GM21381 (cell line): ENCODE results near the gene DAPK1.

Source experiments
- ATAC-seq: cut with Tn5 transposase; IDR thresholded peaks from one replicate; pipeline ENCODE4 v1.9.1; 2021; ENCODE audit warnings: mild to moderate bottlenecking, moderate library complexity; ENCODE audit not compliant: unreplicated experiment

DAPK1 gene

GRCh38 chr9:87706066-87706739 is 208.5 kb downstream of the DAPK1 start:
- no peak for ATAC-seq

GRCh38 chr9:87707805-87708506 is 210.3 kb downstream of the DAPK1 start:
- ATAC-seq: no peak

- ATAC-seq: no peak
Measured at GRCh38 chr9:87708546-87708945, 210.9 kb downstream of the DAPK1 start.

- no peak for ATAC-seq
Measured at GRCh38 chr9:87708986-87709728, 211.5 kb downstream of the DAPK1 start.

- ATAC-seq: no peak
Measured at GRCh38 chr9:87710443-87710842, 212.8 kb downstream of the DAPK1 start.

- no peak for ATAC-seq
Measured at GRCh38 chr9:87711857-87712800, 214.5 kb downstream of the DAPK1 start.

GRCh38 chr9:87712801-87713277 is 215.2 kb downstream of the DAPK1 start:
- no peak for ATAC-seq

GRCh38 chr9:87713278-87713987 is 215.8 kb downstream of the DAPK1 start:
- no peak for ATAC-seq

GRCh38 chr9:87713988-87714330 is 216.3 kb downstream of the DAPK1 start:
- ATAC-seq: no peak

GRCh38 chr9:87714819-87715218 is 217.2 kb downstream of the DAPK1 start:
- no peak for ATAC-seq

GRCh38 chr9:87716141-87716540 is 218.5 kb downstream of the DAPK1 start:
- no peak for ATAC-seq

- no peak for ATAC-seq
Measured at GRCh38 chr9:87717456-87717855, 219.8 kb downstream of the DAPK1 start.

- ATAC-seq: no peak
Measured at GRCh38 chr9:87718231-87718630, 220.6 kb downstream of the DAPK1 start.

GRCh38 chr9:87718852-87719612 is 221.4 kb downstream of the DAPK1 start:
- ATAC-seq: no peak

GRCh38 chr9:87720173-87720572 is 222.5 kb downstream of the DAPK1 start:
- ATAC-seq: no peak

GRCh38 chr9:87722393-87723088 is 224.9 kb downstream of the DAPK1 start:
- no peak for ATAC-seq

- ATAC-seq: no peak
Measured at GRCh38 chr9:87725356-87725899, 227.8 kb downstream of the DAPK1 start.

GRCh38 chr9:87725900-87726709 is 228.4 kb downstream of the DAPK1 start, which contains the start of gene CTSL:
TSS of gene CTSL (plus strand) at chr9:87726119. CDS start at chr9:87727604, 1,485 bp downstream.
- no peak for ATAC-seq
